Caco-2 (cell line): ENCODE results near the gene GBP7. TPM values are rescaled to one million over a fixed set of nuclear protein-coding genes. Genes with fewer than 3 reads are reported as not detected.

ENCODE experiments used
- BruUV-seq: library from RNA; stranded (reverse); fragments of 400-500 nt; replicated peaks from 2 replicates; lab custom pipeline; 2021; lab: Mats Ljungman, UMichigan
- CTCF ChIA-PET: fragments of 300-600 bp; sonication (Branson Sonifier 250); formaldehyde crosslinking; loops from one replicate; lab custom pipeline; 2022; ENCODE audit warnings: antibody characterized with exemption; lab: Charles Lee
- POLR2A ChIA-PET: fragments of 300-600 bp; sonication (Branson Sonifier 250); formaldehyde crosslinking; loops from one replicate; lab custom pipeline; 2022; ENCODE audit warnings: antibody characterized with exemption; lab: Charles Lee
- DNase-seq, 2 experiments: peaks; one replicate each; pipeline versions ENCODE4 v3.0.0 to v3.0.0-alpha.2; 2020 to 2022
- H3K27me3 ChIP-seq: replicated peaks from 2 replicates; pipeline ENCODE4 v1.6.0; 2011; ENCODE audit warnings: low read length; ENCODE audit not compliant: control insufficient read depth, insufficient read depth
- H3K36me3 ChIP-seq: 2 replicates; pipeline ENCODE4 v1.5.1; 2011; ENCODE audit warnings: low read length; ENCODE audit not compliant: control insufficient read depth, insufficient read depth
- H3K4me1 ChIP-seq: fragments of 250-450 bp; sonication (Bioruptor Pico); 2 replicates; pipeline ENCODE4 v1.5.1; 2020; ENCODE audit warnings: mild to moderate bottlenecking
- H3K4me3 ChIP-seq: 2 replicates; pipeline ENCODE4 v1.5.1; 2011; ENCODE audit warnings: low read depth, mild to moderate bottlenecking, control low read depth, low read length
- H3K9me3 ChIP-seq: fragments of 250-450 bp; sonication (Bioruptor Pico); 2 replicates; pipeline ENCODE4 v1.5.1; 2020; ENCODE audit warnings: mild to moderate bottlenecking, moderate library complexity
- H3K27ac Mint-ChIP-seq: one replicate; pipeline ENCODE4 v1.8.0; 2022; ENCODE audit warnings: mixed read lengths; ENCODE audit not compliant: unreplicated experiment
- H3K27me3 Mint-ChIP-seq: one replicate; pipeline ENCODE4 v1.8.0; 2022; ENCODE audit warnings: mixed read lengths; ENCODE audit not compliant: insufficient read depth, unreplicated experiment
- H3K36me3 Mint-ChIP-seq: one replicate; pipeline ENCODE4 v1.8.0; 2022; ENCODE audit warnings: mild to moderate bottlenecking, mixed read lengths; ENCODE audit not compliant: insufficient read depth, unreplicated experiment
- H3K4me1 Mint-ChIP-seq: one replicate; pipeline ENCODE4 v1.8.0; 2022; ENCODE audit warnings: low read depth, mixed read lengths; ENCODE audit not compliant: unreplicated experiment
- H3K4me3 Mint-ChIP-seq: one replicate; pipeline ENCODE4 v1.8.0; 2022; ENCODE audit warnings: mild to moderate bottlenecking, moderate library complexity, mixed read lengths; ENCODE audit not compliant: unreplicated experiment
- H3K9me3 Mint-ChIP-seq: one replicate; pipeline ENCODE4 v1.8.0; 2022; ENCODE audit warnings: mixed read lengths; ENCODE audit not compliant: unreplicated experiment
- intact Hi-C: fragments of 100-400 bp; cut with micrococcal nuclease; formaldehyde crosslinking; loops from one replicate; pipeline ENCODE4 v1.10.0; 2022; ENCODE audit not compliant: unreplicated experiment
- total RNA-seq: library from RNA; stranded (reverse); gene quantifications from 2 replicates; pipeline ENCODE4 v1.2.3, GENCODE V29; 2022
- TF ChIP-seq, protein P1 (sequence below), 2 experiments: fragments of 200-600 bp in 1 of 2; IDR thresholded peaks; 1 replicate in 1 of 2; 2 replicates in 1 of 2; pipeline versions ENCODE4 v1.5.1 to v1.8.0; 2011 to 2022; ENCODE audit warnings: antibody characterized with exemption in 1 of 2, control low read depth in 1 of 2, inconsistent platforms in 1 of 2, low read depth in 1 of 2, low read length in 1 of 2, mild to moderate bottlenecking in 1 of 2, moderate library complexity in 1 of 2; ENCODE audit not compliant: insufficient read depth in 1 of 2, severe bottlenecking in 1 of 2, unreplicated experiment in 1 of 2

Gene GBP7
- total RNA-seq, 1 experiment from 2014 or later = not detected

- Histone ChIP-seq H3K36me3 (no peaks in the 10 kb centered on the region), H3K4me3 (no peak overlapping the region), H3K4me1 (no peaks in the 10 kb centered on the region), H3K27me3 (no peaks in the 10 kb centered on the region), H3K9me3 (no peaks in the 10 kb centered on the region)
- Mint-ChIP-seq H3K4me3 (no peak overlapping the region), H3K27me3 (peaks cover 3% of the 10 kb centered on the region), H3K9me3 (no peaks in the 10 kb centered on the region), H3K27ac (no peak overlapping the region), H3K4me1 (no peaks in the 10 kb centered on the region), H3K36me3 (no peaks in the 10 kb centered on the region)
- ChIA-PET POLR2A (no interaction called here), CTCF (no interaction called here)
- intact Hi-C loops = no loop called here
- no peak for DNase-seq
- TF ChIP-seq, protein P1, sequence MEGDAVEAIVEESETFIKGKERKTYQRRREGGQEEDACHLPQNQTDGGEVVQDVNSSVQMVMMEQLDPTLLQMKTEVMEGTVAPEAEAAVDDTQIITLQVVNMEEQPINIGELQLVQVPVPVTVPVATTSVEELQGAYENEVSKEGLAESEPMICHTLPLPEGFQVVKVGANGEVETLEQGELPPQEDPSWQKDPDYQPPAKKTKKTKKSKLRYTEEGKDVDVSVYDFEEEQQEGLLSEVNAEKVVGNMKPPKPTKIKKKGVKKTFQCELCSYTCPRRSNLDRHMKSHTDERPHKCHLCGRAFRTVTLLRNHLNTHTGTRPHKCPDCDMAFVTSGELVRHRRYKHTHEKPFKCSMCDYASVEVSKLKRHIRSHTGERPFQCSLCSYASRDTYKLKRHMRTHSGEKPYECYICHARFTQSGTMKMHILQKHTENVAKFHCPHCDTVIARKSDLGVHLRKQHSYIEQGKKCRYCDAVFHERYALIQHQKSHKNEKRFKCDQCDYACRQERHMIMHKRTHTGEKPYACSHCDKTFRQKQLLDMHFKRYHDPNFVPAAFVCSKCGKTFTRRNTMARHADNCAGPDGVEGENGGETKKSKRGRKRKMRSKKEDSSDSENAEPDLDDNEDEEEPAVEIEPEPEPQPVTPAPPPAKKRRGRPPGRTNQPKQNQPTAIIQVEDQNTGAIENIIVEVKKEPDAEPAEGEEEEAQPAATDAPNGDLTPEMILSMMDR (IDR thresholded peaks at IDR 0.05; ENCODE audit: insufficient read depth in 1 of 2, low read depth in 1 of 2, low read length in 1 of 2, severe bottlenecking in 1 of 2, unreplicated experiment in 1 of 2) = no peak
- no TSS peak for BruUV-seq
Measured at GRCh38 chr1:89199525-89200031, 23.8 kb upstream of the GBP7 start.

- Mint-ChIP-seq H3K36me3 (no peaks in the 10 kb centered on the region), H3K27ac (no peak within 1 kb of the TSS), H3K4me1 (no peaks in the 10 kb centered on the region), H3K4me3 (no peak within 1 kb of the TSS), H3K27me3 (peaks cover 3% of the 10 kb centered on the region), H3K9me3 (no peaks in the 10 kb centered on the region)
- Histone ChIP-seq H3K27me3 (no peaks in the 10 kb centered on the region), H3K9me3 (no peaks in the 10 kb centered on the region), H3K4me3 (no peak within 1 kb of the TSS), H3K4me1 (no peaks in the 10 kb centered on the region), H3K36me3 (no peaks in the 10 kb centered on the region)
- ChIA-PET CTCF (no interaction called here), POLR2A (no interaction called here)
- no peak for DNase-seq
- BruUV-seq = no TSS peak
- intact Hi-C loops = no loop called here
- TF ChIP-seq, protein P1 (IDR thresholded peaks at IDR 0.05; ENCODE audit: insufficient read depth in 1 of 2, low read depth in 1 of 2, low read length in 1 of 2, severe bottlenecking in 1 of 2, unreplicated experiment in 1 of 2) = no peak
Measured at GRCh38 chr1:89198491-89199072, 22.8 kb upstream of the GBP7 start, which contains the start of gene GBP4. TSS of gene GBP4 (minus strand) at chr1:89198942. CDS start at chr1:89198834, 108 bp downstream.

DNA sequence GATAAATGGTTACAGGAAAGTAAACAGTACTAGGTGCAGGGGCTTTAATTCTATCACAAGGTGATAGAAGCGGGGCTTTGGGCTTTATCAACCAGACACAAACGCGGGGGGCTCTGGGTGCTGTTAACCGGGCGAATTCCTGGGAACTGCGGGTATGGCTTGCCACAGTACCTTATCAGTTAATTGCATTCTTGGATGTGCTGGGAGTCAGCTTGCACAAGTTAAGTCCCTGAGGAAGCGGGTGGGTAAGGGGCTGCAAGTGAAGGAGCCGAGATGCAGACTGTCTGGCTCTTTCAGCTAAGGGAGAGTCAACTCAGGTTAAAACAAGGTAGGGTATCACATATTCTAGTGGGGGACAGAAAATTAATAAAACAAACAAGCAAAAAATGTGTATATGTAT lies 22.3 kb upstream of the GBP7 start:
- POLR2A ChIA-PET = no interaction called here
- no peaks in the 10 kb centered on the region for H3K36me3 ChIP-seq
- H3K9me3 ChIP-seq = no peaks in the 10 kb centered on the region
- no peaks in the 10 kb centered on the region for H3K27me3 ChIP-seq
- no peak for DNase-seq
- H3K4me3 ChIP-seq = no peak overlapping the region
- TF ChIP-seq, protein P1 (IDR thresholded peaks at IDR 0.05; ENCODE audit: insufficient read depth in 1 of 2, low read depth in 1 of 2, low read length in 1 of 2, severe bottlenecking in 1 of 2, unreplicated experiment in 1 of 2) = no peak
- Mint-ChIP-seq H3K9me3 (no peaks in the 10 kb centered on the region), H3K4me3 (no peak overlapping the region), H3K27me3 (peaks cover 3% of the 10 kb centered on the region), H3K36me3 (no peaks in the 10 kb centered on the region), H3K4me1 (no peaks in the 10 kb centered on the region), H3K27ac (no peak overlapping the region)
- H3K4me1 ChIP-seq = no peaks in the 10 kb centered on the region
- intact Hi-C loops = no loop called here
- no TSS peak for BruUV-seq
- CTCF ChIA-PET = no interaction called here
